ENCODE measurements around the gene SCUBE2. TPM values are rescaled to one million over a fixed set of nuclear protein-coding genes. Genes with fewer than 3 reads are reported as not detected.
"Not testable (repeated sequence)": the region's sequence is repeated elsewhere in the genome, so short reads cannot be mapped to it uniquely, and the experiment has no call there.

SCUBE2 gene
- total and polyA plus RNA-seq, 8 donors, result 3.8 to 33.8 (median 16.5) TPM

- no peaks in the 10 kb centered on the region for H3K9me3 ChIP-seq
- ATAC-seq, result no peak
- 86 to 91% methylated on average over 3 of the region's 3 CpGs for WGBS, 2 donors
Measured at GRCh38 chr11:9109858-9110731, 18.7 kb upstream of the SCUBE2 start.

GRCh38 chr11:9104580-9104979 is 13.2 kb upstream of the SCUBE2 start:
- H3K4me3 ChIP-seq, result no peak overlapping the region
- peak overlapping the region in 1 of 4 donors; percentile 66 for H3K27ac ChIP-seq
- WGBS, 2 donors, result 94 to 97% methylated on average over 7 of the region's 7 CpGs
- DNase-seq (no peak), FAIRE-seq (no peak), ATAC-seq (peak in 1 of 4 donors; percentile 27)
- H3K27me3 ChIP-seq, result no peaks in the 10 kb centered on the region
- H3K9me3 ChIP-seq, result no peaks in the 10 kb centered on the region
- TF ChIP-seq CTCF (IDR thresholded peaks at IDR 0.05), result no peak
- no peaks in the 10 kb centered on the region for H3K36me3 ChIP-seq
- peaks cover 7 to 15% (median 11%) of the 10 kb centered on the region in 3 donors for H3K4me1 ChIP-seq
- intact Hi-C loops (cut with DNase I), result no loop called here

More at GRCh38 chr11:9109858-9110731, 18.7 kb upstream of the SCUBE2 start:
- intact Hi-C loops (cut with DNase I), result no loop called here
- Histone ChIP-seq H3K4me3 (no peak overlapping the region), H3K27ac (peak overlapping the region in 1 of 4 donors; percentile 14), H3K27me3 (no peaks in the 10 kb centered on the region), H3K36me3 (no peaks in the 10 kb centered on the region), H3K4me1 (peaks cover 0 to 6% (median 0%) of the 10 kb centered on the region in 3 donors)
- no peak for DNase-seq
- no peak for FAIRE-seq
- no peak for TF ChIP-seq CTCF (IDR thresholded peaks at IDR 0.05)

GRCh38 chr11:9103542-9104276 is 12.3 kb upstream of the SCUBE2 start:
- WGBS, 2 donors, result 44 to 46% methylated on average over 7 of the region's 7 CpGs
- no peak overlapping the region for H3K4me3 ChIP-seq
- peak overlapping the region in 2 of 4 donors; percentile 33 to 66 for H3K27ac ChIP-seq
- ATAC-seq, result peak; percentile 90 to 94 (median 92)
- no peak for FAIRE-seq
- intact Hi-C loops (cut with DNase I), result no loop called here
- no peaks in the 10 kb centered on the region for H3K27me3 ChIP-seq
- H3K4me1 ChIP-seq, result peaks cover 7 to 15% (median 11%) of the 10 kb centered on the region in 3 donors
- peak in 5 of 6 donors; percentile 44 to 78 (median 70) for DNase-seq
- H3K36me3 ChIP-seq, result no peaks in the 10 kb centered on the region
- no peak for TF ChIP-seq CTCF (IDR thresholded peaks at IDR 0.05)
- no peaks in the 10 kb centered on the region for H3K9me3 ChIP-seq

- DNase-seq (no peak), ATAC-seq (no peak), FAIRE-seq (no peak)
- intact Hi-C loops (cut with DNase I), result no loop called here
- 90 to 91% methylated on average over 4 of the region's 4 CpGs for WGBS, 2 donors
- Histone ChIP-seq H3K4me1 (peaks cover 7 to 15% (median 11%) of the 10 kb centered on the region in 3 donors), H3K4me3 (no peak overlapping the region), H3K36me3 (no peaks in the 10 kb centered on the region), H3K9me3 (no peaks in the 10 kb centered on the region), H3K27ac (no peak overlapping the region), H3K27me3 (no peaks in the 10 kb centered on the region)
- TF ChIP-seq CTCF (IDR thresholded peaks at IDR 0.05), result no peak
Measured at GRCh38 chr11:9099617-9100016, 8.2 kb upstream of the SCUBE2 start.

GRCh38 chr11:9098455-9098854 is 7.1 kb upstream of the SCUBE2 start:
- H3K27ac ChIP-seq; H3K27me3 ChIP-seq; DNase-seq; ATAC-seq; FAIRE-seq; H3K9me3 ChIP-seq; H3K36me3 ChIP-seq; intact Hi-C loops (cut with DNase I); H3K4me3 ChIP-seq: not testable (repeated sequence)
- 71 to 93% methylated on average over 2 of the region's 2 CpGs for WGBS, 2 donors
- H3K4me1 ChIP-seq, result peaks cover 6 to 15% (median 9%) of the 10 kb centered on the region in 3 donors

GRCh38 chr11:9097186-9097943 is 6.0 kb upstream of the SCUBE2 start:
- H3K27ac ChIP-seq; H3K4me3 ChIP-seq; intact Hi-C loops (cut with DNase I); ATAC-seq; H3K9me3 ChIP-seq; H3K27me3 ChIP-seq; H3K36me3 ChIP-seq; DNase-seq; FAIRE-seq: not testable (repeated sequence)
- WGBS, 2 donors, result 82 to 84% methylated on average over 23 of the region's 23 CpGs
- peaks cover 0 to 17% (median 0%) of the 10 kb centered on the region in 3 donors for H3K4me1 ChIP-seq

All from pancreas (tissue), 10 donors.